Cardiac fibroblast (primary cell): ENCODE results near the gene TFE3.
A peak's percentile ranks its signal among the peaks of the same experiment; 100 is the strongest.

Source experiments
- DNase-seq, 2 donors: peaks; one replicate each; pipeline versions ENCODE4 v3.0.0 to v3.0.0-alpha.2; 2010; ENCODE audit warnings: low read depth in 2 of 2
- H3K4me3 ChIP-seq, 2 donors: replicated peaks in 1 of 2; 1 replicate in 1 of 2; 2 replicates in 1 of 2; pipeline ENCODE4 v1.5.1; 2011; ENCODE audit warnings: low read depth in 2 of 2, low read length in 2 of 2, mild to moderate bottlenecking in 2 of 2, moderate library complexity in 1 of 2
- CTCF ChIP-seq: IDR thresholded peaks from one replicate; pipeline ENCODE4 v1.5.1; 2011; ENCODE audit warnings: low read depth, mild to moderate bottlenecking, low read length, inconsistent platforms

Gene TFE3

GRCh38 chrX:49037883-49038475 is 5.2 kb downstream of the TFE3 start:
- TF ChIP-seq CTCF = no peak
- no peak overlapping the region for H3K4me3 ChIP-seq
- peak; percentile 42 to 62 for DNase-seq

GRCh38 chrX:49030283-49030682 is 12.9 kb downstream of the TFE3 start:
- no peak overlapping the region for H3K4me3 ChIP-seq
- DNase-seq = no peak
- TF ChIP-seq CTCF = no peak

- no peak overlapping the region for H3K4me3 ChIP-seq
- no peak for TF ChIP-seq CTCF
- DNase-seq = no peak
These were observed 13.3 kb downstream of the TFE3 start for GRCh38 chrX:49029876-49030275.

GRCh38 chrX:49019599-49020249 is 23.4 kb downstream of the TFE3 start:
- TF ChIP-seq CTCF = no peak

GRCh38 chrX:49019050-49019449 is 24.1 kb downstream of the TFE3 start:
- no peak for TF ChIP-seq CTCF
- no peak for DNase-seq
- no peak overlapping the region for H3K4me3 ChIP-seq

More at GRCh38 chrX:49019599-49020249, 23.4 kb downstream of the TFE3 start:
- no peak overlapping the region for H3K4me3 ChIP-seq
- DNase-seq = no peak

GRCh38 chrX:49003696-49004095 is 39.5 kb downstream of the TFE3 start:
- TF ChIP-seq CTCF = no peak
- DNase-seq = no peak
- no peak overlapping the region for H3K4me3 ChIP-seq
